ENCODE measurements around the gene KRT7.
"Not testable (repeated sequence)": the region's sequence is repeated elsewhere in the genome, so short reads cannot be mapped to it uniquely, and the experiment has no call there.

KRT7 gene

DNA sequence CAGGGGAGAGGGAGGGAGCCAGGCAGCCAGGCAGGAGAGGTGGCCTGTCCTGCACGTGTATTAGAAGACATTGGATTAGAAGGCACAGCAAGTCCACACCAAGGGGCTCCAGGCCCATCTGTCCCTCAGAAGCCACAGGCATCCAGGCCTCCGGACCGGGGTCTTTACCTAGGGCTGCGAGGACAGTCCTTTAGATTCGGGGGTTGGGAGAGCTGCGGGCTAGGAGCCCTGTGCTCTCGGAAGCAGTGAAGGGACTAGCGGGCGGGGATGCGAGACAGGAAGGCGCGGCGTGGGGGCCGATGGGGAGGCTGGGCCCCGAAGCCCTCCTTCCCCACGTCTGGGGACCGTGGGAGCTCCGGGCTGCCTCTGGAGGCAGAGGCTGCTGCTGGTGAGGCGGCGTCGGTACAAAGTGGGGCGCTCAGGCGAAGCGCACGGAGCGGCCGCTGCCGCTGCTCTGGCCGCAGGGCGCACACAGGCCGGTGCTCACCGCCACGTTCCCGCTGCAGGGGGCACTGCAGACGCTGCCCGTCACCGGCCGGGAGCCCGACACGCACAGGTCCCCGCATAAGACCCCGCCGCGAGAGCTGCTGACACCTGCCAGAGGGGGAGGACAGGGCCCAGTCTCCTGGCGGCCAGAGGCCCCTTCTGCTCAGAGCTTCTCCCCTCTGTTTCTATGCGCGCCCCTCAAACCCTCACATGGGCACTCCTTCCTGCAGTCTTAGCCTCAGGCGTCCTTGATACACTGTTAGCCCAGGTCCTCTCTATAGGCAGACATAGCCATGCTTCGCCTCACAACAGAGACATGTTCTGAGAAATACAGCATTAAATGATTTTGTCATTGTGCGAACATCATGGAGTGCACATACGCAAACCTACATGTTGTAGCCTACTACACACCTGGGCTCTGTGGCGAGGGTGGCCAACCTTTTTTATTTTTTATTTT is 17.3 kb downstream of the KRT7 start:
- DNase-seq (ENCODE audit: low read depth), result no peak
- TF ChIP-seq, protein P1, sequence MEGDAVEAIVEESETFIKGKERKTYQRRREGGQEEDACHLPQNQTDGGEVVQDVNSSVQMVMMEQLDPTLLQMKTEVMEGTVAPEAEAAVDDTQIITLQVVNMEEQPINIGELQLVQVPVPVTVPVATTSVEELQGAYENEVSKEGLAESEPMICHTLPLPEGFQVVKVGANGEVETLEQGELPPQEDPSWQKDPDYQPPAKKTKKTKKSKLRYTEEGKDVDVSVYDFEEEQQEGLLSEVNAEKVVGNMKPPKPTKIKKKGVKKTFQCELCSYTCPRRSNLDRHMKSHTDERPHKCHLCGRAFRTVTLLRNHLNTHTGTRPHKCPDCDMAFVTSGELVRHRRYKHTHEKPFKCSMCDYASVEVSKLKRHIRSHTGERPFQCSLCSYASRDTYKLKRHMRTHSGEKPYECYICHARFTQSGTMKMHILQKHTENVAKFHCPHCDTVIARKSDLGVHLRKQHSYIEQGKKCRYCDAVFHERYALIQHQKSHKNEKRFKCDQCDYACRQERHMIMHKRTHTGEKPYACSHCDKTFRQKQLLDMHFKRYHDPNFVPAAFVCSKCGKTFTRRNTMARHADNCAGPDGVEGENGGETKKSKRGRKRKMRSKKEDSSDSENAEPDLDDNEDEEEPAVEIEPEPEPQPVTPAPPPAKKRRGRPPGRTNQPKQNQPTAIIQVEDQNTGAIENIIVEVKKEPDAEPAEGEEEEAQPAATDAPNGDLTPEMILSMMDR (conservative IDR thresholded peaks at IDR 0.05; ENCODE audit: low read depth, low read length), result no peak
- no peak overlapping the region for H3K4me3 ChIP-seq (ENCODE audit: low read depth, low read length)

DNA sequence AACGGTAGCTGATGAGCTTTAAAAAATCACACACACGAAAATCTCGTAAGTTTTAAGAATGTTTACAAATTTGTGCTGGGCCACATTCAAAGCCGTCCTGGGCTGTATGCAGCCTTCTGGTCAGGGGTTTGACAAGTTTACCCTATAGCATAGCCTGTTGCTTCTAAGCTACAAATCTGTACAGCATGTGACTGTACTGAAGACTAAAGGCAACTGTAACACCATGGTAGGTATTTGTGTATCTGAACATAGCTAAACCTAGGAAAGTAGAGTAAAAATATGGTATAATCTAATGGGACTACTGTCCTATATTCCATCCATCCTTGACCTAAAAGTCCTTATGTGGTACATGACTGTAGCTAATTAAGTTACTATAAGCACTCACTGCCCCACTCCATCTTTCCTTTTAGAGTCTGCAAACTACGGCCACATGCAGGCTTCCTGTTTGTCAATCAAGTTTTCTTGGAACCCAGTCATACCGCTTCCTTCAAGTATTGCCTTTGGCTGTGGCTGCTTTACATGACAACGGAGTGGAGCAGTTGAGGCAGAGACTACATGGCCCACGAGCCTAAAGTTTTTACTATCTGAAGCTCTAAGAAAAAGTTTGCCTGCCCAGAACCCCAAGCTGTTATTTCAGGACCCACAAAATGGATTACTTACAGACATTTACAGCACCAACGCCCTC is 18.5 kb downstream of the KRT7 start:
- DNase-seq (ENCODE audit: low read depth), result no peak
- TF ChIP-seq, protein P1 (conservative IDR thresholded peaks at IDR 0.05; ENCODE audit: low read depth, low read length), result no peak
- H3K4me3 ChIP-seq (ENCODE audit: low read depth, low read length), result no peak overlapping the region

DNA sequence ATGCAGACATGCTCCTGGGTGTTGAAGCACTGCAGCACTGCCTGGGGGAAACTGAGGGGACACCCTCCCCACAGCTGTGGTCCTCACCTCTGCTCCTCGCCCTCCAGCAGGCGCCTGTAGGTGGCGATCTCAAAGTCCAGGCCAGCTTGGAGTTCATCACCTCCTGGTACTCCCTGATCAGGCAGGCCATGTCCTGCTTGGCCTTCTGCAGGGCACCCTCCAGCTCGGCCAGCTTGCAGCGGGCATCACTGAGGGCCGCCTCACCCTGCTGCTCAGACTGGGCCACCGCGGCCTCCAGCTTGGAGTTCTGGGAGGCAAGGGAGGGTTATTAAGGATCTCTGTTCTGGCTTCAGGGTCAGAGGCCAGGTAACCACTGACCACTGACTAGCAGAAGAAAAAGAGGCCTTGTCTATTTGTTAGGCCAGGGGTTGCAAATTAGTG is 19.2 kb downstream of the KRT7 start:
- TF ChIP-seq, protein P1 (conservative IDR thresholded peaks at IDR 0.05; ENCODE audit: low read depth, low read length), result peak; percentile 31
- not testable (repeated sequence) for DNase-seq (ENCODE audit: low read depth); H3K4me3 ChIP-seq (ENCODE audit: low read depth, low read length)

DNA sequence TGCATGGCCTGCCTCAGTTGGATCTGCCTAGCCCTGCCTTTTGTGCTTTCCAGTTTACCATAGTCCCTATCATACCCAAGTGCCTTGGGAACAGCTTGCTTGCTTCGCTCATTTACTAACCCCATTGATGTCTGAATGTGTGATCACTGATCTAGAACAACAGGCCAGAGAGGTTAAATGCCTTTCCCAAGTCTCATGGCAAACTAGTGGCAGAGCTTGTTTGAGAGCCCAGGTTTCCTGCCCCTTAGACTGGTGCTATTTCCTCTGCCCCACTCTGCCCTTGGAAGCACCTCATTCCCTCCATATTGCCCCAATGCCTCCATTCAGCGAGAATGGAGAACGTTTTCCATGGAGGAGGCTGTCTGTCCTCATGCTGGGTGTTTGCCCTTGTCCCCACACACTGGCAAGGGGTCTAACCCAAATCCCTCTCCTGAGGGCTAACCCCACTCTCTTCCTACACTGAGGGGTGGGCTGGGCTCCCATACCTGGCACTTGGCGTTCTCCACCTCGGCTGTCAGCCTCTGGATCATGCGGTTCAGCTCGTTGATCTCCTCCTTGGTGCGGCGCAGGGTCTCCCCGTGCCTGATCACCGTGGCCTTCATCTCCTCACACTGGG is 19.8 kb downstream of the KRT7 start:
- TF ChIP-seq, protein P1 (conservative IDR thresholded peaks at IDR 0.05; ENCODE audit: low read depth, low read length), result no peak
- no peak for DNase-seq (ENCODE audit: low read depth)
- H3K4me3 ChIP-seq (ENCODE audit: low read depth, low read length), result no peak overlapping the region

DNA sequence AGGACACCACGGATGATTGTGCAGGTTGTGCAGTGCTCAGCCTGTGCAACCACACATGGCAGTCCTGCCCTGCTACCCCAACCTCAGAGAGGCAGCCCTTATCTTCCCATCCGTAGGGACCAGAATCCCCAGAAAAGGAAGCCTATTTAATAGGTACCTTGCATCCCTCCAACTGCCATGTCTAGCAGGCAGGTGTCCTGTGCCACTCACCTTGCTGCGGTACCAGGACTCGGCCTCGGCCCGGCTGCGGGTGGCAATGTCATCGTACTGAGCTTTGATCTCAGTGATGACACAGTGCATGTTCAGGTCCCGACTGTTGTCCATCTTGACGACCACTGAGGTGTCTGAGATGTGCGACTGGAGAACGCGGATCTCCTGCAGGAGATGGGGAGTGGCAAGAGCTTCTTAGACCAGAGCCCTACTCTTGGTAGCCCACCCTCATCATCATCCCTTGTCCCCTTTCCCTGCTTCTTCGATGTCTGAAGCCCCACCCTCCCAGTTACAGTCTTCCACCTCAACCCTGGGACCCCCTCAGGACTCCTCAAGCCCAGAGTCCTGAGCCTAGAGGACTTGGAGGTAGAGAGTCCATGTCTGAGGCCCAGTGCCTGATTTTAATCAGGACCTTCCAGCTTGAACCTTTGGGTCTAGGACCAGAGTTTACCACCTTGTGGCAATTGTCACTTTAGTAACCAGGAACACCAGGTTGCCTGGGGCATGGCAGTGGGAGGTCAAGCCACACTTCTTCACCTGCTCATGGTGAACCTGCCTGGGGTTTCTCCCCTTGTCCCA is 20.5 kb downstream of the KRT7 start:
- TF ChIP-seq, protein P1 (conservative IDR thresholded peaks at IDR 0.05; ENCODE audit: low read depth, low read length), result no peak
- no peak overlapping the region for H3K4me3 ChIP-seq (ENCODE audit: low read depth, low read length)
- DNase-seq (ENCODE audit: low read depth), result no peak

DNA sequence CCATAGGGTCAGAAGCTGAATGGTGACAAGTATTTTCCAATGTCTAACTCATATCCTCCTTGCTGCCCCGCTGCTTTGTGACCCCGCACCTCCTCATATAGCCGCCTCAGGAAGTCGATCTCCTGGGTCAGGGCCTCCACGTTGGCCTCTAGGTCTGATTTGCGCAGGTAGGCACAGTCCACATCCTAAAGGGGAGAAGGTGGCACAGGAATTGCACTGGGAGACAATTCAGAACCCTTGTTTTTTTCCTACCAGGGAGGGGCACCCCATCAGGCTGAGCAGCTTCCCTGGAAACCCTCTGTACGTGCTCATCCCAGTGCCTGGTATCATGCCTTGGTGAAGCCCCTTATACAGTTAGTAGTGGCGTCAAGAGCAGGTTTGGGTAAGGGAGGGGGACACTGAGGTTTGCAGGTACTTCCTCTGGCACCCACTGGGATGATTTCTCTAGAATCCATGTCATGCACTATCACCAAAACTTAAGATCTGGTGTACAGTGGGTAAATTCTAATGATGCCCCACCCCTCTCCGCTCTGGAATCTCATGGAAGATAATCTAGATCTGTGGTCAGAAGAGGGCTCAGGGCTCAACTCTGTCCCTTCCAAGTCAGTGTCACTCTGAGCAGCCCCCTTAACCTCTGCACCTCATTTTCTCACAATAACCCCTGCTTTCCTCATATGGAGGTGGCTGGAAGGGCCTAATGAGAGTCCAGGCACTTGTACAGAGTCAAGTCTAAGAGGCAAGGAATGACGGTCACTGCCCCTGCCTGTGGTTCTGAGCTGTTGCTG is 21.3 kb downstream of the KRT7 start:
- TF ChIP-seq, protein P1 (conservative IDR thresholded peaks at IDR 0.05; ENCODE audit: low read depth, low read length), result no peak
- no peak overlapping the region for H3K4me3 ChIP-seq (ENCODE audit: low read depth, low read length)
- no peak for DNase-seq (ENCODE audit: low read depth)

All from choroid plexus epithelial cell (primary cell).